ENCODE results near the gene GSS. TPM values are rescaled to one million over a fixed set of nuclear protein-coding genes. Genes with fewer than 3 reads are reported as not detected.
A peak's percentile ranks its signal among the peaks of the same experiment; 100 is the strongest.

Gene GSS
- total and polyA plus RNA-seq, 2 donors from 2014 or later, result 54.9 to 71.5 TPM

DNA sequence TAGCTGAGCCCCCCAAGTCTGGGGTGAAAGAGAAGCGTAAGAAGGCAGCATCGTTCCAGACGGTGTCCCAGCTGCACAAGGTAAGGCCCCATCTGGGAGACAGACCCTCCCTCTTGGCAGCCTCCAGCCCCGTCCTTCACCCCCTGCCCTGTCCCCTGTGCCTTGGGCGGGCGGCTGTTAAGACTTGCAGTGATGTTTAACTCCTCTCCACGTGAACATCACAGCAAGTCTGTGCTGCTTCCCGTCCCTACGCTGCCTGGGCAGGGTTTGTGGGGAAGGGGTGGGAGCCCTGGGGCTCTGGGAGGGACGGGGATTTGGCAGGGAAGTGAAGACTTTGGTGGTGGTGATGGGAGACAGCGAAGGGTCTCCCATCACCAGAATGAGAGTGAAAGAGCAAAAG lies 34.6 kb upstream of the GSS start:
- no peak overlapping the region for H3K9ac ChIP-seq (ENCODE audit: low read length in 3 of 3)
- intact Hi-C loops (cut with DNase I), result no loop called here
- no peak overlapping the region for H3K27ac ChIP-seq (ENCODE audit: low read depth in 2 of 2, low read length in 2 of 2)
- no peaks in the 10 kb centered on the region for H3K9me3 ChIP-seq (ENCODE audit: control insufficient read depth in 2 of 3, insufficient read depth in 1 of 3, low read length in 3 of 3)
- H3K36me3 ChIP-seq (ENCODE audit: control insufficient read depth in 2 of 3, insufficient read depth in 3 of 3, low read length in 3 of 3), result peaks cover 0 to 7% (median 5%) of the 10 kb centered on the region in 3 donors
- DNase-seq (peak in 1 of 5 donors; percentile 37), FAIRE-seq (no peak)
- TF ChIP-seq, protein P1, sequence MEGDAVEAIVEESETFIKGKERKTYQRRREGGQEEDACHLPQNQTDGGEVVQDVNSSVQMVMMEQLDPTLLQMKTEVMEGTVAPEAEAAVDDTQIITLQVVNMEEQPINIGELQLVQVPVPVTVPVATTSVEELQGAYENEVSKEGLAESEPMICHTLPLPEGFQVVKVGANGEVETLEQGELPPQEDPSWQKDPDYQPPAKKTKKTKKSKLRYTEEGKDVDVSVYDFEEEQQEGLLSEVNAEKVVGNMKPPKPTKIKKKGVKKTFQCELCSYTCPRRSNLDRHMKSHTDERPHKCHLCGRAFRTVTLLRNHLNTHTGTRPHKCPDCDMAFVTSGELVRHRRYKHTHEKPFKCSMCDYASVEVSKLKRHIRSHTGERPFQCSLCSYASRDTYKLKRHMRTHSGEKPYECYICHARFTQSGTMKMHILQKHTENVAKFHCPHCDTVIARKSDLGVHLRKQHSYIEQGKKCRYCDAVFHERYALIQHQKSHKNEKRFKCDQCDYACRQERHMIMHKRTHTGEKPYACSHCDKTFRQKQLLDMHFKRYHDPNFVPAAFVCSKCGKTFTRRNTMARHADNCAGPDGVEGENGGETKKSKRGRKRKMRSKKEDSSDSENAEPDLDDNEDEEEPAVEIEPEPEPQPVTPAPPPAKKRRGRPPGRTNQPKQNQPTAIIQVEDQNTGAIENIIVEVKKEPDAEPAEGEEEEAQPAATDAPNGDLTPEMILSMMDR (IDR thresholded peaks at IDR 0.05; ENCODE audit: borderline replicate concordance, extremely low read depth, insufficient read depth), result no peak
- no peak overlapping the region for H3K4me3 ChIP-seq (ENCODE audit: low read length in 3 of 3)
- no peaks in the 10 kb centered on the region for H3K27me3 ChIP-seq (ENCODE audit: control insufficient read depth, insufficient read depth, low read length)
- H3K4me1 ChIP-seq (ENCODE audit: control insufficient read depth in 2 of 3, insufficient read depth in 2 of 3, low read depth in 1 of 3, low read length in 3 of 3), result peaks cover 0 to 8% (median 2%) of the 10 kb centered on the region in 3 donors

DNA sequence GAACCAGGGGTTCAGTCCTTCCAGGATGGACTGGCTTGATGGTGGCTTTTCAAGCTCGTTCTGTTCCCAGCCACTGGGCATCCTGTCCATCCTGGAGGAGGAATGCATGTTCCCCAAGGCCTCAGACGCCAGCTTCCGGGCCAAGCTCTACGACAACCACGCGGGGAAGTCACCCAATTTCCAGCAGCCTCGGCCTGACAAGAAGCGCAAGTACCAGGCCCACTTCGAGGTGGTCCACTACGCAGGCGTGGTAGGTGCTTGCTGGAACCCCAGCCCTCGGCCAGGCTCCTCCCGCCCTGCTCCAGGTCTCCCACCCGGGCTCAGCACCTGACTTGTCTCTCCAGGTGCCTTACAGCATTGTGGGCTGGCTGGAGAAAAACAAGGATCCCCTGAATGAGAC lies 34.1 kb upstream of the GSS start:
- TF ChIP-seq, protein P1 (IDR thresholded peaks at IDR 0.05; ENCODE audit: borderline replicate concordance, extremely low read depth, insufficient read depth), result no peak
- intact Hi-C loops (cut with DNase I), result no loop called here
- DNase-seq (peak in 1 of 5 donors; percentile 63), FAIRE-seq (no peak)
- Histone ChIP-seq H3K4me3 (ENCODE audit: low read length in 3 of 3) (no peak overlapping the region), H3K27ac (ENCODE audit: low read depth in 2 of 2, low read length in 2 of 2) (no peak overlapping the region), H3K9me3 (ENCODE audit: control insufficient read depth in 2 of 3, insufficient read depth in 1 of 3, low read length in 3 of 3) (no peaks in the 10 kb centered on the region), H3K27me3 (ENCODE audit: control insufficient read depth, insufficient read depth, low read length) (no peaks in the 10 kb centered on the region), H3K36me3 (ENCODE audit: control insufficient read depth in 2 of 3, insufficient read depth in 3 of 3, low read length in 3 of 3) (peaks cover 0 to 6% (median 4%) of the 10 kb centered on the region in 3 donors), H3K4me1 (ENCODE audit: control insufficient read depth in 2 of 3, insufficient read depth in 2 of 3, low read depth in 1 of 3, low read length in 3 of 3) (peaks cover 0 to 7% (median 2%) of the 10 kb centered on the region in 3 donors), H3K9ac (ENCODE audit: low read length in 3 of 3) (no peak overlapping the region)

DNA sequence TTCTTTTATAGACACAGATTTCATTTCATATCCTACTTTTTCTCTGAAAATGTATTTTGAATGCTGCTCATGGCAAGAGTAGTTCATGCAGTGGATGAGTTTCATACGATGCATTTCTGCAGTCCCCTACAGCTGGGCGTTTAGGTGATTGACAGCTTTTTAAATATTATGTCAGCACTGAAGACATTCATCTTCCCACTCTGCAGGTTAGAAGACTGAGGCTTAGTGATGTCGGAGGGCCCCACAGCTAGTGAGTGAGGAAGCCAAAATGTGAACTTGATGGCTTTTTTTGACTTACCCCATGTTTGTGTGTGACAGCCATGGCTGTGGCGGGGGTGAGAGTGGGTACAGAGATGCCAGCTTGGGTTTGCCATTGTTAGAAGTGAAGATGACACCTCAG lies 33.5 kb upstream of the GSS start:
- DNase-seq (no peak), FAIRE-seq (no peak)
- H3K9ac ChIP-seq (ENCODE audit: low read length in 3 of 3), result no peak overlapping the region
- TF ChIP-seq, protein P1 (IDR thresholded peaks at IDR 0.05; ENCODE audit: borderline replicate concordance, extremely low read depth, insufficient read depth), result no peak
- peaks cover 0 to 3% (median 2%) of the 10 kb centered on the region in 3 donors for H3K4me1 ChIP-seq (ENCODE audit: control insufficient read depth in 2 of 3, insufficient read depth in 2 of 3, low read depth in 1 of 3, low read length in 3 of 3)
- no peaks in the 10 kb centered on the region for H3K9me3 ChIP-seq (ENCODE audit: control insufficient read depth in 2 of 3, insufficient read depth in 1 of 3, low read length in 3 of 3)
- no peak overlapping the region for H3K27ac ChIP-seq (ENCODE audit: low read depth in 2 of 2, low read length in 2 of 2)
- no peak overlapping the region for H3K4me3 ChIP-seq (ENCODE audit: low read length in 3 of 3)
- intact Hi-C loops (cut with DNase I), result no loop called here
- no peaks in the 10 kb centered on the region for H3K27me3 ChIP-seq (ENCODE audit: control insufficient read depth, insufficient read depth, low read length)
- peaks cover 0 to 2% (median 0%) of the 10 kb centered on the region in 3 donors for H3K36me3 ChIP-seq (ENCODE audit: control insufficient read depth in 2 of 3, insufficient read depth in 3 of 3, low read length in 3 of 3)

DNA sequence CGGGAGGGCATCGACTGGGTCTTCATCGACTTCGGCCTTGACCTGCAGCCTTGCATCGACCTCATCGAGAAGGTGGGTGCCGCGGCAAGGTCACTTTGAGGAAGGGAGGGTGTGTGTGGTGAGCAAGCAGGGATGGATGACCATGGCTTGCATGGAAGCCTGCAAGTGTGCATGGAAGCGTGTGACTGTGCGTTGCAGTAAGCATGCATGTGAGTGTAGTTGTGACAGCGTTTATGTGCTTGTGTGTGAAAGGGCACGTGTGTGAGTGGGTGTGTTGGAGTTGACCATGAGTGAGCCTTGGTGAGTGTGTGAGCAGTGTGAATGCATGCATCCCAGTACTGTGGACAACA lies 32.6 kb upstream of the GSS start:
- no peaks in the 10 kb centered on the region for H3K9me3 ChIP-seq (ENCODE audit: control insufficient read depth in 2 of 3, insufficient read depth in 1 of 3, low read length in 3 of 3)
- no peak overlapping the region for H3K9ac ChIP-seq (ENCODE audit: low read length in 3 of 3)
- H3K27me3 ChIP-seq (ENCODE audit: control insufficient read depth, insufficient read depth, low read length), result no peaks in the 10 kb centered on the region
- no peak for FAIRE-seq
- H3K4me1 ChIP-seq (ENCODE audit: control insufficient read depth in 2 of 3, insufficient read depth in 2 of 3, low read depth in 1 of 3, low read length in 3 of 3), result peaks cover 0 to 5% (median 2%) of the 10 kb centered on the region in 3 donors
- DNase-seq, result peak in 1 of 5 donors; percentile 59
- H3K4me3 ChIP-seq (ENCODE audit: low read length in 3 of 3), result no peak overlapping the region
- TF ChIP-seq, protein P1 (IDR thresholded peaks at IDR 0.05; ENCODE audit: borderline replicate concordance, extremely low read depth, insufficient read depth), result no peak
- intact Hi-C loops (cut with DNase I), result no loop called here
- H3K27ac ChIP-seq (ENCODE audit: low read depth in 2 of 2, low read length in 2 of 2), result no peak overlapping the region
- H3K36me3 ChIP-seq (ENCODE audit: control insufficient read depth in 2 of 3, insufficient read depth in 3 of 3, low read length in 3 of 3), result no peaks in the 10 kb centered on the region
